ENCODE results near the gene BOK.

Gene BOK

DNA sequence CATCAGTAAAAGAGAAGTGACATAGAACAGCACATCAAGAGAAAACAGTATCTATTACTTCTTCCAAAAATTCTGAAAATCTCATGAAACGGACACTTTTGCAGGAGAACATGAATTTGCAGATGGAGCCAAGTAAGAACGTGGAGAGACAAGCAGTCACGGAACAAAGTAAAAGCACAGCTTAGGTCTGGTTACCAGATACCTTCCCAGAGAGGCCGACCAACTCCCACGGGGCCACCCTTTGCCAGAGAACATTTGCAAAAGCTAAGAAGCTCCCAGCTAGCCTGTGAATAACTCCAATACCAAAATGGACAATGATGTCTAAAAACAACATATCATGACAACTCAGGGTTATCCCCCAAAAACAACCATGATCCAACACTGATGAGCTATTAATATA, 39.5 kb downstream of the BOK start:
- H3K4me3 ChIP-seq (ENCODE audit: low read depth, low read length): no peak overlapping the region
- TF ChIP-seq, protein P1, sequence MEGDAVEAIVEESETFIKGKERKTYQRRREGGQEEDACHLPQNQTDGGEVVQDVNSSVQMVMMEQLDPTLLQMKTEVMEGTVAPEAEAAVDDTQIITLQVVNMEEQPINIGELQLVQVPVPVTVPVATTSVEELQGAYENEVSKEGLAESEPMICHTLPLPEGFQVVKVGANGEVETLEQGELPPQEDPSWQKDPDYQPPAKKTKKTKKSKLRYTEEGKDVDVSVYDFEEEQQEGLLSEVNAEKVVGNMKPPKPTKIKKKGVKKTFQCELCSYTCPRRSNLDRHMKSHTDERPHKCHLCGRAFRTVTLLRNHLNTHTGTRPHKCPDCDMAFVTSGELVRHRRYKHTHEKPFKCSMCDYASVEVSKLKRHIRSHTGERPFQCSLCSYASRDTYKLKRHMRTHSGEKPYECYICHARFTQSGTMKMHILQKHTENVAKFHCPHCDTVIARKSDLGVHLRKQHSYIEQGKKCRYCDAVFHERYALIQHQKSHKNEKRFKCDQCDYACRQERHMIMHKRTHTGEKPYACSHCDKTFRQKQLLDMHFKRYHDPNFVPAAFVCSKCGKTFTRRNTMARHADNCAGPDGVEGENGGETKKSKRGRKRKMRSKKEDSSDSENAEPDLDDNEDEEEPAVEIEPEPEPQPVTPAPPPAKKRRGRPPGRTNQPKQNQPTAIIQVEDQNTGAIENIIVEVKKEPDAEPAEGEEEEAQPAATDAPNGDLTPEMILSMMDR (IDR thresholded peaks at IDR 0.05; ENCODE audit: borderline replicate concordance, insufficient read depth, low read depth, low read length): no peak

DNA sequence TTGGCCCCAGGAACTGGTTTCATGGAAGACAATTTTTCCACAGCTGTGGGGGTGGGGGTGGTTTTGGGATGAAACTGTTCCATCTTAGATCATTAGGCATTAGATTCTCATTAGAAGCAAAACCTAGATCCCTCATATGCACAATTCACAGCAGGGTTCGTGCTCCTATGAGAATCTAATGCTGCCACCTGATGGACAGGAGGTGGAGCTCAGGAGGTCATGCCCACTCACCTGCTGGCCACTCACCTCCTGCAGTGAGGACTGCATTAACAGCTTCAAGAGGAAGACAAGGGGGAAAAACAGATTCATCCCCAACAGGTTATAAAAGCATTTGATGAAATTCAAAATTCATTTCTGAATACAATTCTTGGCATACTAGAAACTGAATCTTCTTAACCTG, 39.9 kb downstream of the BOK start:
- H3K4me3 ChIP-seq (ENCODE audit: low read depth, low read length): no peak overlapping the region
- TF ChIP-seq, protein P1 (IDR thresholded peaks at IDR 0.05; ENCODE audit: borderline replicate concordance, insufficient read depth, low read depth, low read length): peak; percentile 24; the same call in 1 of the 2 replicates

DNA sequence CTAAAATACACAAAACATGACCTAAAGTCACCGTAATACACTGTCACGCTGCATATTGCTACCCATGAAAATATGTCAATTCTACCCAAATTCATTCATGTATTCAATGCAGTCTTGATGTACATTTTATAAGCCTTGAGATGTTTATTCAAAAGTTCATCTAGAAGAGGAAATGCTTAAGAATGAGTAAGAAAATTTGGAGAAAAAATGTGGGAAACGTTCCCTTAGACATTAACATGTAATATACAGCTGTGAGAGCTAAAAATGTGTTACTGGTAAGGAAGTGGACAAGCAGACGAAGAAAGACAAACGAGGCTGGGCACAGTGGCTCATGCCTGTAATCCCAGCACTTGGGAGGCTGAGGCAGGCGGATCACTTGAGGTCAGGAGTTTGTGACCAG, 41.1 kb downstream of the BOK start:
- H3K4me3 ChIP-seq (ENCODE audit: low read depth, low read length): no peak overlapping the region
- TF ChIP-seq, protein P1 (IDR thresholded peaks at IDR 0.05; ENCODE audit: borderline replicate concordance, insufficient read depth, low read depth, low read length): no peak

DNA sequence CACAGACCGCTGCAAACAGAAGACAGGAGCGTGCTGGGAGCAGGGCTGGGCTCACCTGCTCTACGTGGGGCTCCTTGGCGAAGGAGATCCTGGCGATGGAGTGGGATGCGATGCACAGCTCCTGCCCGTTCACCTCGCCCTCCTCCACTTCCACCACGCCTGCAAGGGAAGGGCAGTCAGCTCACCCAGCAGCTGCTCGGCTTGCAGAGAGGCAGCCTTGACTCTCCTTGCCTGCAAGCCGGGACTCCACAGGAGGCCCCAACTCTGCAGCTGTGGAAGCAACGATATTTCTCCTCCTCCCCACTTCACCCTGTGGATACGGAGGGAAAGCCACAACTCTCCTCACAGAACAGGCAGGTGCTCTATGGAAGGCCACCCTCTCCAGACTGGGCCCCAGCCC, 43.3 kb downstream of the BOK start:
- H3K4me3 ChIP-seq (ENCODE audit: low read depth, low read length): no peak overlapping the region

DNA sequence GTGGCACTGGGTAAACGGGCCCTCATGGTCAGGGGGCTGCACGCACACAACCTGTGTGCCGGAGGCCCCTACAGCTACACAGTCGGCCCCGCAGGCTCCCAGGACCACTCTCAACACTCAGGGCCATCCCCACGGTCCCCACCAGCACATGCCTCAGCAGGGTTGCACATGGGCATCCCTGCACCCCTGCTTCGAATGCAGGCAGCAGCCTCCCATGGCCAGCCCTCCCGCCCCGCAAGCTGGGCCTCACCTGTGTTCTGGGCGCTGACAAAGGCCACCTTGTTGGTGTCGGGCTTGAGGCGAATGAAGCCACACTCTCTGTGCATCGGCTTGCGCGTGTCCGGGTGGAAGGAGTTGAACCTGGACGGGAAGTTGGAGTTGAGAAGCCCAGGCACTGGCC, 44.2 kb downstream of the BOK start:
- TF ChIP-seq, protein P1 (IDR thresholded peaks at IDR 0.05; ENCODE audit: borderline replicate concordance, insufficient read depth, low read depth, low read length): no peak
- no peak overlapping the region for H3K4me3 ChIP-seq (ENCODE audit: low read depth, low read length)

More for the DNA sequence above, 43.3 kb downstream of the BOK start:
- TF ChIP-seq, protein P1 (IDR thresholded peaks at IDR 0.05; ENCODE audit: borderline replicate concordance, insufficient read depth, low read depth, low read length): no peak

DNA sequence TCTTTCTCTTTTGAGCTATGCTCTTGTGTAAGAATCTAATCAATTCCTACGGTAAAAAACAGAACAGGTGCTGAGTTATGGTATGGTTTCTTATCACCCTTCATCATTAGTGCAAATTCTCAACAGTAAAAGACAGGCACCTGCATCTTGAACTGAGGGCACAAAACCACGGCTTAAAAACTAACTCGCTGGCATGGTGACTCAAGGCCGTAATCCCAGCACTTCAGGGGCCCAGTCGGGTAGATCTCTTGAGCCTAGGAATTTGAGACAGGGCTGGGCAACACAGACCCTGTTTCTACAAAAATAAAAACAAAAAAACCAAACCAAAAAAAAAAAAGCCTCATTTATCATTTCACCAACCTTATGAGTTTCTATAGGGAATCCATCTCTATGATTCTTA, 45.1 kb downstream of the BOK start:
- TF ChIP-seq, protein P1 (IDR thresholded peaks at IDR 0.05; ENCODE audit: borderline replicate concordance, insufficient read depth, low read depth, low read length): no peak
- H3K4me3 ChIP-seq (ENCODE audit: low read depth, low read length): no peak overlapping the region

DNA sequence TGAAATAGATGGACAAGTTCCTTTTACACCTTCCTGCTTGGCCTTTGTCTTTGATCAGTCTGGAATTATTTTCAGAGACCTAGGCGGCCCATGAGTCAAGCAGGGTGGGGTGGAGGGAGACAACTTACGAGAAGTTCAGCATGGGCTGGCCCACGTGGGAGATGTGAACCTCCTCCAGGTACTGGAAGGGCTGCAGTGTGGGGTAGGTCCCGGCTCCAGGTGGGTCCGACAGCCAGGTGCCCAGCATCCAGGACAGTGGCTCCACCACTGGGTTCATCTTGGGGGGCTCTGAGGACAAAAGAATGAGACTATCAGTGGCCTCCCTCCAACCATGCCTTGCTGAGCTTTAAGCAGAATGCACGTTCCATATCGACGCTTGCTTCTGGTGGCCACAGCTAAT, 47.6 kb downstream of the BOK start:
- no peak overlapping the region for H3K4me3 ChIP-seq (ENCODE audit: low read depth, low read length)
- TF ChIP-seq, protein P1 (IDR thresholded peaks at IDR 0.05; ENCODE audit: borderline replicate concordance, insufficient read depth, low read depth, low read length): no peak
